MCF 10A (cell line): ENCODE measurements around the gene VSIG10L2. TPM values are rescaled to one million over a fixed set of nuclear protein-coding genes. Genes with fewer than 3 reads are reported as not detected.

Source experiments
- BruUV-seq: library from RNA; stranded (reverse); fragments of 400-500 nt; replicated peaks from 2 replicates; lab custom pipeline; 2021; lab: Mats Ljungman, UMichigan
- CTCF ChIA-PET: fragments of 300-600 bp; sonication (Branson Sonifier 250); formaldehyde crosslinking; extraction: SDS; loops from one replicate; lab custom pipeline; 2021; ENCODE audit warnings: antibody characterized with exemption, inconsistent platforms; lab: Yijun Ruan, JAX
- POLR2A ChIA-PET: fragments of 300-600, 350-650 bp; sonication (Branson Sonifier 250); formaldehyde crosslinking; extraction: SDS; loops from one replicate; lab custom pipeline; 2020; ENCODE audit warnings: antibody characterized with exemption, inconsistent platforms; lab: Yijun Ruan, JAX
- DNase-seq: peaks from one replicate; pipeline ENCODE4 v3.0.0-alpha.2; 2018; ENCODE audit not compliant: unreplicated experiment
- H3K27ac Mint-ChIP-seq: one replicate; pipeline ENCODE4 v1.8.0; 2022; ENCODE audit warnings: mild to moderate bottlenecking, low read depth, mixed read lengths; ENCODE audit not compliant: unreplicated experiment
- H3K27me3 Mint-ChIP-seq: one replicate; pipeline ENCODE4 v1.8.0; 2022; ENCODE audit warnings: mixed read lengths; ENCODE audit not compliant: insufficient read depth, unreplicated experiment
- H3K36me3 Mint-ChIP-seq: one replicate; pipeline ENCODE4 v1.8.0; 2022; ENCODE audit warnings: mild to moderate bottlenecking, moderate library complexity, mixed read lengths; ENCODE audit not compliant: insufficient read depth, unreplicated experiment
- H3K4me1 Mint-ChIP-seq: one replicate; pipeline ENCODE4 v1.8.0; 2022; ENCODE audit warnings: mixed read lengths; ENCODE audit not compliant: insufficient read depth, unreplicated experiment
- H3K4me3 Mint-ChIP-seq: one replicate; pipeline ENCODE4 v1.8.0; 2022; ENCODE audit warnings: mild to moderate bottlenecking, moderate library complexity, mixed read lengths; ENCODE audit not compliant: unreplicated experiment
- H3K9me3 Mint-ChIP-seq: one replicate; pipeline ENCODE4 v1.8.0; 2022; ENCODE audit warnings: mixed read lengths; ENCODE audit not compliant: unreplicated experiment
- CTCF ChIP-seq: fragments of 200-600 bp; IDR thresholded peaks from one replicate; pipeline ENCODE4 v1.8.0; 2022; ENCODE audit warnings: antibody characterized with exemption, mild to moderate bottlenecking; ENCODE audit not compliant: unreplicated experiment
- intact Hi-C: fragments of 100-400 bp; cut with micrococcal nuclease; formaldehyde crosslinking; loops from 2 replicates; pipeline ENCODE4 v1.14.1; 2022
- total RNA-seq: library from RNA; stranded (reverse); gene quantifications from 2 replicates; pipeline ENCODE4 v1.2.3, GENCODE V29; 2022

The VSIG10L2 gene
- total RNA-seq, 1 experiment from 2014 or later = not detected

GRCh38 chr11:125959931-125960330 lies 14.1 kb downstream of the VSIG10L2 start:
- Mint-ChIP-seq H3K4me1 (no peaks in the 10 kb centered on the region), H3K36me3 (no peaks in the 10 kb centered on the region), H3K27me3 (no peaks in the 10 kb centered on the region), H3K27ac (no peak overlapping the region), H3K4me3 (no peak overlapping the region), H3K9me3 (no peaks in the 10 kb centered on the region)
- BruUV-seq = no TSS peak
- DNase-seq = no peak
- ChIA-PET POLR2A (no interaction called here), CTCF (interaction anchor here (0.6 kb wide), 1 partner anchor 32 kb away, joined by 3 read pairs; no protein-coding TSS in a partner anchor)
- TF ChIP-seq CTCF = no peak
- intact Hi-C loops = no loop called here

- intact Hi-C loops = no loop called here
- no peak for TF ChIP-seq CTCF
- Mint-ChIP-seq H3K4me1 (no peaks in the 10 kb centered on the region), H3K36me3 (no peaks in the 10 kb centered on the region), H3K27ac (no peak overlapping the region), H3K9me3 (no peaks in the 10 kb centered on the region), H3K4me3 (no peak overlapping the region), H3K27me3 (no peaks in the 10 kb centered on the region)
- POLR2A ChIA-PET = no interaction called here
- BruUV-seq = no TSS peak
- CTCF ChIA-PET = interaction anchor here (0.6 kb wide), 2 partner anchors 32 to 47 kb away, joined by 3 read pairs; no protein-coding TSS in a partner anchor
- DNase-seq = no peak
Observed at GRCh38 chr11:125960771-125961170, 14.9 kb downstream of the VSIG10L2 start.

- Mint-ChIP-seq H3K4me3 (no peak overlapping the region), H3K4me1 (peaks cover 8% of the 10 kb centered on the region), H3K27me3 (no peaks in the 10 kb centered on the region), H3K9me3 (no peaks in the 10 kb centered on the region), H3K36me3 (no peaks in the 10 kb centered on the region), H3K27ac (no peak overlapping the region)
- CTCF ChIA-PET = interaction anchor here (0.6 to 4.9 kb wide), 4 partner anchors 11 to 226 kb away, joined by 3 to 20 read pairs (median 6); partner anchors contain the start of gene CDON
- intact Hi-C loops = no loop called here
- POLR2A ChIA-PET = interaction anchor here (2.3 kb wide), 1 partner anchor 9 kb away, joined by 14 read pairs; no protein-coding TSS in a partner anchor
- BruUV-seq = no TSS peak
- no peak for TF ChIP-seq CTCF
- DNase-seq = no peak
Observed at GRCh38 chr11:125967515-125967914, 21.7 kb downstream of the VSIG10L2 start.

- DNase-seq = peak; percentile 24
- no TSS peak for BruUV-seq
- POLR2A ChIA-PET = interaction anchor here (0.6 to 2.3 kb wide), 5 partner anchors 9 to 1169 kb away, joined by 3 to 14 read pairs (median 3); partner anchors contain the start of gene PUS3
- Mint-ChIP-seq H3K36me3 (no peaks in the 10 kb centered on the region), H3K4me3 (no peak overlapping the region), H3K9me3 (no peaks in the 10 kb centered on the region), H3K4me1 (peaks cover 8% of the 10 kb centered on the region), H3K27me3 (no peaks in the 10 kb centered on the region), H3K27ac (peak overlapping the region; percentile 7)
- CTCF ChIA-PET = interaction anchor here (1.0 to 4.9 kb wide), 3 partner anchors 26 to 93 kb away, joined by 3 to 20 read pairs (median 9); partner anchors contain the start of gene CDON
- intact Hi-C loops = no loop called here
- no peak for TF ChIP-seq CTCF
Observed at GRCh38 chr11:125968354-125968753, 22.5 kb downstream of the VSIG10L2 start.
